Heart left ventricle (tissue), 13 donors: ENCODE measurements around the gene ARFGAP2.

ENCODE experiments used
- POLR2A ChIP-seq, 2 donors: fragments of 450-650 bp; IDR thresholded peaks; one replicate each; pipeline ENCODE4 v1.6.1; 2017; ENCODE audit warnings: antibody characterized with exemption in 2 of 2, mild to moderate bottlenecking in 2 of 2, moderate library complexity in 2 of 2
- TF ChIP-seq, protein P1 (sequence below), 12 donors: fragments of 200-600 bp; sonication (generic) in 4 of 12; IDR thresholded peaks; one replicate each; pipeline versions ENCODE4 v1.5.0 to v1.8.0; 2018 to 2022; ENCODE audit warnings: antibody characterized with exemption in 12 of 12, mild to moderate bottlenecking in 5 of 12
- donor health status: ischemic (EF 13 %, LVEDD 7.1; RV severe dilation, severe dysfunction).
- donor health status: DM: no; HTN: yes; CAD: no.
- donor health status: DM: no; HTN: no; CAD: no.
- donor health status: ischemic (EF 25% LVEDD 6.9; RV normal size, moderate dysfunction).
- donor health status: ischemic (EF 25% LVEDD 5.7; RV mildly dilated, moderate dysfunction).
- donor health status: ischemic (EF 35%, LVEDD 5.7; RV mildly dilated, moderate dysfunction).
- donor health status: nonischemic (EF 11% LVEDD 7.7; RV severe dilation, severe dysfunction).
- donor health status: DM: yes; HTN: yes; CAD: no.
- donor health status: PGD.
- donor health status: ischemic (EF 29% LVEDD 5.4; RV normal size, mild dysfunction).
- donor health status: nonischemic (EF 23%, LVEDD 6.1; RV moderate dilation, normal function).

- TF ChIP-seq, protein P1, sequence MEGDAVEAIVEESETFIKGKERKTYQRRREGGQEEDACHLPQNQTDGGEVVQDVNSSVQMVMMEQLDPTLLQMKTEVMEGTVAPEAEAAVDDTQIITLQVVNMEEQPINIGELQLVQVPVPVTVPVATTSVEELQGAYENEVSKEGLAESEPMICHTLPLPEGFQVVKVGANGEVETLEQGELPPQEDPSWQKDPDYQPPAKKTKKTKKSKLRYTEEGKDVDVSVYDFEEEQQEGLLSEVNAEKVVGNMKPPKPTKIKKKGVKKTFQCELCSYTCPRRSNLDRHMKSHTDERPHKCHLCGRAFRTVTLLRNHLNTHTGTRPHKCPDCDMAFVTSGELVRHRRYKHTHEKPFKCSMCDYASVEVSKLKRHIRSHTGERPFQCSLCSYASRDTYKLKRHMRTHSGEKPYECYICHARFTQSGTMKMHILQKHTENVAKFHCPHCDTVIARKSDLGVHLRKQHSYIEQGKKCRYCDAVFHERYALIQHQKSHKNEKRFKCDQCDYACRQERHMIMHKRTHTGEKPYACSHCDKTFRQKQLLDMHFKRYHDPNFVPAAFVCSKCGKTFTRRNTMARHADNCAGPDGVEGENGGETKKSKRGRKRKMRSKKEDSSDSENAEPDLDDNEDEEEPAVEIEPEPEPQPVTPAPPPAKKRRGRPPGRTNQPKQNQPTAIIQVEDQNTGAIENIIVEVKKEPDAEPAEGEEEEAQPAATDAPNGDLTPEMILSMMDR (IDR thresholded peaks at IDR 0.05): no peak
- TF ChIP-seq POLR2A (IDR thresholded peaks at IDR 0.05): no peak
Measured at GRCh38 chr11:47143322-47143721, 33.4 kb downstream of the ARFGAP2 start.
